Measurements from ENCODE around the gene GYS2.

GYS2 gene

GRCh38 chr12:21502872-21503271, 101.8 kb downstream of the GYS2 start:
- no peak for DNase-seq (ENCODE audit: low read depth in 2 of 2)

DNA sequence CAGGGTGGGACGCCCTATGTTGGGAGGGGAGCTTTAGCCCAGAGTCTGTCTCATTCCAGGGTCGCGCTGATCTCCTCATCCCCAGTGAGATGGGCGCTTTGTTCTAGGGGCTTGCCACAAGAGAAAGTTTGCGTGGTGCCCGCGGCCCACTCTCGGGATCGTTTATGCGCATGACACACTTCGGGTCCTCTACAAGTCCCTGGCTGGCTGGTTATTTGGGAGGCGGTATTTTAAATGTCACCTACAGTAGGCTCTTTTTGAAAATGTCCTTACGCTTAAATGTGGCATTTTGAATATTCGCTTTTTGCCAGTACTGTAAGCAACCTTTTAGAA, 102.5 kb downstream of the GYS2 start:
- DNase-seq (ENCODE audit: low read depth in 2 of 2), result peak in 1 of 2 donors; percentile 17

DNA sequence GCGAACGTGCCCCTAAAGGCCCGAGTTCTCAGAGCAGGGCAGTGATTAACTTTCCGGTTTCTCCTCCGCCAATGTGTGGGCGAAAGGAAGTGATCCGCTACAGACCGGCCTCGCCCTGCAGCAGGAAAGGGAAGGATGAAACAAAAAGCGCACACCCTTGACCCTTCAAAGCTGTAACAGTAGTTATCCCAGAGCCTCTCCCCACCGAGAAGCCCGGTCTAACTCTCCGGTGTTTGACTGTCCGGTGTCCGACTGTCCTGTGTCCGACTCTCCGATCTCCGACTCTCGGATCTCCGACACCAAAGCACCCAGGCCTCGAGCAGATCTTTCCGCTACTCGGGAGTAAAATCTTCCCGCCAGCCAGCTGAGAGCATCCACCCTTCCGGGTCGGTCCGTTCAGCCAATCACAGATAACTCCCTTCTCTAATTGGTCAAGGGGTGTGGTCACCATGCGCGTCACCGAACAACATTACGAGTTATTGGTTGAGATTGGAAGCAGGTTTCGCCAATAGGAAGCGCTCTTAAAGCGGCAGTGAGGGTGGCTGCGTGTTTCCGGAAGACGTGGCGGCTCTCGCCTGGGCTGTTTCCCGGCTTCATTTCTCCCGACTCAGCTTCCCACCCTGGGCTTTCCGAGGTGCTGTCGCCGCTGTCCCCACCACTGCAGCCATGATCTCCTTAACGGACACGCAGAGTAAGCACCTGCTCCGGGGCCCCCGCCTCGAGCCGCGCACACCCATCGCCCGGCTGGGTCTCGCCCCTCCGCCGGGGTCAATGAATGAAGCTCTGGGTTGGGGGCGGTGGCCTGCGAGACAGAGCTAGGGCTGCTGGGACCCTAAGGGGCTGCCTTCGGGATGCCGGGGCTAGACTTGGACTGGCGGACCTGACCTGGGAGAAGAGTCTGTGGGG, 103.1 kb downstream of the GYS2 start, which contains the start of the genes GOLT1B and RECQL:
GOLT1B (plus strand) TSS at position 532 of the 906 bp plus-strand sequence; CDS start at position 667, 135 bp downstream.
RECQL (minus strand) TSS at position 378 of the 906 bp plus-strand sequence. CDS start 2,065 bp downstream, outside the sequence.
- DNase-seq (ENCODE audit: low read depth in 2 of 2), result peak; percentile 73 to 84

- no peak for DNase-seq (ENCODE audit: low read depth in 2 of 2)
Measured at GRCh38 chr12:21500786-21501257, 103.8 kb downstream of the GYS2 start.

GRCh38 chr12:21499765-21500164, 104.9 kb downstream of the GYS2 start:
- DNase-seq (ENCODE audit: low read depth in 2 of 2), result no peak
